Stimulated activated CD4-positive, alpha-beta T cell treated with anti-CD3 and anti-CD28 coated beads, Interleukin-2, amount 100 ng/mL, for 24 hours (primary cell): Measurements from ENCODE around the gene MPO.

Source experiments
- DNase-seq, 2 donors: peaks; one replicate each; pipeline ENCODE4 v3.0.0-alpha.2; 2020

MPO gene

DNA sequence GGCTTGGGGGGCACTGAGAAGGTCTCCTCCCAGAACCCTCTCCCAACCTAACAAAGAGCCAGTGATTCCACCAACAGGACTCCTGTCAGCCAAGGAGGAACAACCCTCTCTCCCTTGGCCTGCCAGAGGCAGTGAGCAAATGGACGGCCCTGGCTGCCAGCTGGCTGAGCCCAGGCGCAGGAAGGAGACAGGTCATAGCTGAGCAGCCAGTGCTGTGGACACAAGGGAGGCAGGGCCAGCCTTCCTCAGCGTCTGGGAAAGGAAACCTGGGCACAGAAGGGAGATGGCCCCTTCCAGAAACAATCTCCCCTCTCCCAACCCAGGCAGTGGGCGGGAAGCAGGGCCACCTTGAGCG, 2.1 kb downstream of the MPO start:
- DNase-seq = no peak

DNA sequence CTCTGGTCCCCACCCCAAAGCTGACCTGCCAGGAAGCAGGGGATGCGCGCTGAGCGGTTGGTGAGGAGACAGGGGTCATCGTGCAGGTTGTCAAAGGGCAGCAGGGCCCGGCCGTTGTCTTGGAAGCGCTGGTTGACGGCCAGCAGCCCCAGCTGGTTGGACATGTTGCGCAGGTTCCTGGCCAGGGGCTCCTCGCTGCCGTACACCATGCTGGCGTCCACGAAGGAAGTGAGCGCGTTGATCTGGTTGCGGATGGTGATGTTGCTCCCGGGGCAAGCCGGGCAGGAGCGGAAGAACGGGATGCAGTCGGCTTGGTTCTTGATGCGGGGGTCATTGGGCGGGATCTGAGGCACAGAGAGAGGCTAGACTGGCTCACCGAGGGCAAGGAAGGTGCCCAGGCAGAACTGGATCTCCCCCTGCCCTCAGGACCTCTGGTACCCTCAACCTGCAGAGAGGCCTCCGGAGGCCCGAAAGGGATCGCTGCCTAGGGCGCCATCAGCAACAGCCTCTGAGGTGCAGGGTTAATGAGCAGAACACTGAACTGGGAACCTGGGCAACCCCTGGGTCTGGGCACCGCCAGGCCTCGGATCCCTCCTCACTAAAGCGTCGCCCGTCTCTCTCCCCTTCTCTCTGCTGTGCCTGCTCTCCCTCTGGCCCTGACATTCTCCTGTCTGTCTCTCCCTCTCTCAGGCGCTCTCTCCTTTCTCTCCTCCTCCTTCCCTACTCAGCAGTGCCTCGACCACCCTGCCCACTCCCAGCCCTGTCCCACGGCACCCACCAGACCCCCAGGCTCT, 2.7 kb downstream of the MPO start:
- no peak for DNase-seq

DNA sequence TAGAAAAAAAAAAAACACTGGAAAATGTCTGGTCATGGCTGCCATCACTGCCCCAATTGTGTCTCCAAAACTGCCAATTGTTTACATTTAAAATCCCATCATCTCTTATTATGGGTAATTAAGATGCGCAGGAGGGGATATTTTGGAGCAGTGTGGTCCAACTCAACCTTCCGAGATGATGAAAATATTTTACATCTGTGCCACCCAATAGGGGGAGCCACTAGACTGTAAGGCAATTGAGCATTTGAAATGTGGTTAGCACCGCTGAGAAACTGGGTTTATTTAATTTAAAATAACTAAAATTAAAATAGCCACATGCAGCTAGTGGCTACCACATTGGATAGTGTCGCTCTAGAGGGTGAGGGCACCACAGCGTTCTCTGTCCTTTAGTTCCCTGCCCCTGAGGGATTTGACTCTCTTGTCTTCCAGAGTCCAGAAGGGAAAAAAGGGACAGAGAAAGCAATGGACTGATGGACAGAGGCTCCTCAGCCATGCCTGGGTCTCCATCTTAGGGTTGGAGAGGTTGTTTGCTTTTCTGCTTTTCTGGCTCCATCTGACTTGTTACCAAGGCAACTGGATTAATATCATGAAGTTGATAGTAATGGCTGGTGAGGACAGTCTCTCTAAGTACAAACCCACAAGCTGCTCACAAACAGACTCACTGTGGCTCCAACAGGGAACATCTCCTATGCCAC, 3.5 kb downstream of the MPO start:
- DNase-seq = no peak

DNA sequence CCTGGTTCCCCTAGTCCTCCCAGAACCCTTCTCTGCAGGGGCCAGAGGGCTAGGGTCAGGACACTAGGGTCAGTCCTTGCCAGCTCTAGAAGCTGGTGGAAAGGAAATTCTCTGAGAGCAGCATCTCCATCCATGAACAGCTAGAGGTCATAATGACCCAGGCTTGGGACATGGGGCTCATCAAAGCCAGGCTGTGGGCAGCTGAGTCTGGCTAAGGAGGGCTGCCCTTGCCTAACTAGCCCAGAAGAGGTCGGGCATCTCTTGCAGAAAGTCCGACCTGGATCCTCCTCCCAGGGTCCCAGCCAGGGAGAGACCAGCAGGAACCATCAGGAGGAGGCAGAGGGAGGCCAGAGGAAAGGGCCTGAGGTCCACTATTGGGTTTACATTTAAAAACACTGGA, 4.3 kb downstream of the MPO start:
- no peak for DNase-seq

DNA sequence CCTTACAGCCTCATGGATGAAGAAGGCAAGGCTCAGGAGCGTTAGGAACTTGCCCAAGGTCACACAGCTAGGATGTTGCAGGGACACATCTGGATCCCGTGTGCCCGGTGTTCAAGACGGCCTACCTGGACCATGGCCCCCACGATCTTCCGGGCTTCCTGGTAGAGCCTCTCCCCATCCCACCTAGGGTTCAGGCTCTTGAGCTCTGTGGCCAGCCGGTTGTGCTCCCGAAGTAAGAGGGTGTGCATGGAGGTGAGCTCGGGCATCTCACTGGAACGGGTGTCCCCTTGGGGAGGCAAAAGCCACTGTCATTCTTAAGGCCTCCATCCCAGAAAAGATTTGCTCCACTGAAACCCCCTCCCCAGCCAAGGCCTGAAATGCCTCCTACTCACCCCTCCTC, 5.3 kb downstream of the MPO start:
- no peak for DNase-seq

DNA sequence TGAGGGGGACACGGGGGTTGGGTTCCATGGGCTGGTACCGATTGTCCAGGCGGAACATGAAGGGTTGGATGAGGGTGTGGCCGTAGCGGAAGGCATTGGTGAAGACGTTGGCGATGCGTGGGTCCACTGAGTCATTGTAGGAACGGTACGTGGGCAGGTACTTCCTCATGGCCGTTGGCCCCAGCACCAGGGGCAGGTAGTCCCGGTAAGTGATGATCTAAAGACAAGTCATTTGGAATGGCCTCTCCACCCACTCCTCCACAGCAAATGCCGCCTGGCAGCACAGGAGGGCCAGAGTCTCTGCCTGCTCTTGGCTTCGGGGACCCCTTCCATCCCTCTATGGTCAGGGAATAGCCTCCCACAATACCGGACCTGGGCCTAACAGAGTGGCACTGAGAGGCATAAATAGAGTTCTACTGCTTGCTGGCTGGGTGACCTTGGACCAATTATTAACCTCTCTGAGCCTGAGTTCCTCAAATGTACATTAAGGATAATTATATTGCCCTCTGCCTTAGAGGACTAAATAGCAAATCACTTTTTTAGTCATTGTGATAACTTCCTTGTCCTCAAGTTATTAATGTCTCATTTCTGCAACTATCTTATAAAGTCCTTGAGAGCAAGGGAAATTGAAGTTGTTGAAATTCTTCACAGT, 7.2 kb downstream of the MPO start:
- DNase-seq = no peak

DNA sequence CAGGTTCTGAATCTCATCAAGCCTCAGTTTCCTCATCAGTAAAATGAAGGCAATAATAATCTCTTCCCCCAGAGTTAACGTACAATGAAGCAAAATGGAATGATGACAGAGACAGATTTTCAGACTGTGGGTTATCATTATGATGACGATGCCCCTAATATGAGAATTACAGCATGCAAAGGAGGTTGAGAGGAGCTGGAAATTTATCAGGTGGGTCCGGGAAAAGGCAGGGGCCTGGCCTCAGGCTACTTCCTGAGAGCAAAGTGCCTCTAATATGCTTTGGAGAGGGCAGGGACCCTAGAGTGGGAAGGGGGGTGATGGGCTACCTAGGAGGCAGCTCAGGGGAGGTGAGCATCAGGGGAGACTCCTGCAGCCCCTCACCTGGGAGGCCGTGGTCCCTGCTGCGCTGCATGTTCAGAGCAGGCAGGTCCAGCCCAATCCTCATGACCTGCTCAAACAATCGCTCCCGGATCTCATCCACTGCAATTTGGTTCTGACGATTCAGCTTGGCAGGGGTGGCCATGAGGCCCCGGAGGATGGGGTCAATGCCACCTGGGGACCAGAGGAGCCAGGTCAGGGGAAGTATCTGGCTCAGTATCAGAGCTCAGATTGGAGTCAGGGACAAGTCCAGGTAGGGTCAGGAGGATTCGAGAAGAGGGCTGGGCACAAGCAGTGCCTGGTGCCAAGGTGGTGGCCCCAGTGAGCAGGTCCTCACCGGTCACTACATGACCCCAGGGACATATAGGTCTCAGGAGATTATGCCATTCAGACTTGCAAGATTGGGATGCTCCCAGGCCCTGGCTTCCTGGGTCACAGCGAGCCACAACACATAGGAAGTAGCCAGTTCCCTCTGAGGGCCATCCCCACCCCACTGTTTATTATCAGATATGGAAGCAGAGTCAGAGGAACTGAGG, 8.1 kb downstream of the MPO start:
- no peak for DNase-seq

DNA sequence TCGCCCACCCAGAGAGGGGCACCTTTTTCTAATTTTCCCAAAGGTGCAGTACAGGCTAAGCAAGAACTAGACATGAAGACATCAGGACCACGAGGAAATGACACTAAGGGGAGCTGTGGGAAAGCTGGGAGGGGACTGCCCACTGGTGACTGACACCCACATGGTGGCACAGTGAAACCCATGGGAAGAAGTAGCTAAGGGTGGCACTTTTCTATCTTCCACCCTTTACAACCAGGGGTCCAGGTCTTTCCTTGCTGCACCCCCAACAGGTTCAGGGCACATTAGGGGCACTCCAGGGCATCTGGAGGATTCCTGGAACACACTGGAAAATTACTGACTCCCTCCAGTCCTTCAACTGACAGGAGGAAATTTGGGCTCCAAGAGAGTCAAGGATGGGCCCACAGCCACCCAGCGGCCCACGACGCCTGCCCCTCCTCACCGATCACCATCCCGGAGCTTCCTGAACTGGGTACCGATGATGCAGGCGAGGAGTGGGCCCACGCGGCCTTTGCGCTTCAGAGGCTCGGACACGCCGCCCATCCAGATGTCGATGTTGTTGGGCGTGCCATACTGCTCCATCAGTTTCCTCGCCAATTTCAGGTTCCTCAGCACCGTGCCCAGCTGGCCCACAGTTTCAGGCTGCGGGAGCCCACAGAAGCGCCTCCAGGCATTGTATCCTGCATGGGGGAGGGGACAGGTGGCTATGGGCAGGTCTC, 9.4 kb downstream of the MPO start:
- no peak for DNase-seq

DNA sequence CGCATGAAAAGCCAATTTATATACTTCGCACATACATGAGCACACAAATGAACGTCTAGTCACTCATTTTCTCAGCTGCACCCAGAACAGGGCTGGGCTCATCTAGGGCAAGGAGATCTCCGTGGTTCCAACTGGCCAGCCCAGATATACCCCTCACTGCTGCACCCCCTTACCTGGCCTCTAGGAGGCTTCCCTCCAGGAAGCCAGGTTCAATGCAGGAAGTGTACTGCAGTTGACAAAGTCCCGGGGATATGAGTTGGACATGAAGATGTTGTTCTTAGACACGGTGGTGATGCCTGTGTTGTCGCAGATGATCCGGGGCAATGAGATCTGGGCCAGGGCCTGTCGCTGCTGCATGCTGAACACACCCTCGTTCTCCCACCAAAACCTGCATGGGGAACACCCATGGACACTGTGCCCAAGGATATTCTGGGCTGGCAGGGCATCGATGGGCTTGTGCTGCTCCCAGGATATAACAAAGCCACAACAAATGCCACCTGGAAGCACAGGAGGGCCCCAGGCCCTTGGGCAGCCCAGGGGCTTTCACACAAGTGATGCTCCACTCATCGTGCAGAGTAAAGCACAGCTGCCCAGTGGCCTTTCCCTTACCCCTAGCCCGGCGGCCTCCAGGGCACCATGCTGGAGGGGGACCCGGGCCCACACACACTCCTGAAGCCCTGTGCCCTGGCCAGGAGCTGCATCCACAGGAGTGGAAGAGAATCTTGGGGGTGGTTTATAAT, 10.1 kb downstream of the MPO start:
- no peak for DNase-seq

DNA sequence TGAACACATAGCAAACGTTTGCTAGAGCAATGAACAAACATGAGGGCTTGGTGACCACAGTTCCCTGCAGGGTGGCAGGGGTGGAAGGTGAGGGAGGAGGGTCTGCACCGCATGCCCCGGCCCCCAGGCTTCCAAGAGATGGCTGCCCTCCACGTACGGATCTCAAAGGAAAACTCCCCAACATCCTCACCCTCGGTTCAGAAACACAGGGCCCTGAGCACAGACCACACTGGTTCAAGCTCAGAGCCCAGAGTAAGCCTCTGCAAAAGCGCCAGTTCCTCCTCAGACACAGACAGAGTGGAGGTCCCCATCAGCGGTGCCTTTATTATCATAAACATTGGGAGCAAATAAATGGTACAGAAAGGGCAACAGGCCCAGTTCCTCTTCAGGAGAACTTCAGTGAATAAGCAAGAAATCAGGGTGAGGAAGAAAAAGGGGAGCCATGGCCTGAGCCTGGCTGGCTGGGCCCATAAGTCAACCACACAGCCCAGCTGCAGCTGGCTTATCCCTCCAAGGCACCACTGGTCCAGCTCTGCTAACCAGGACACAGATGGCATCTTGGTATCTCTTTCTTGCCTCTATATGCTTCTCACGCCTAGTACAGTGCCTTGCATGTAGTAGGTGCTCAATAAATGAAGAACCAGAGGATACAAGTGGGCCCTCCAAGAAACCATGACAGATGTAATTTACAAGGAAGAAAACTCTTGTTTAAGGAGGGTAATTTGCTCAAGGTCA, 11.0 kb downstream of the MPO start:
- DNase-seq = no peak

DNA sequence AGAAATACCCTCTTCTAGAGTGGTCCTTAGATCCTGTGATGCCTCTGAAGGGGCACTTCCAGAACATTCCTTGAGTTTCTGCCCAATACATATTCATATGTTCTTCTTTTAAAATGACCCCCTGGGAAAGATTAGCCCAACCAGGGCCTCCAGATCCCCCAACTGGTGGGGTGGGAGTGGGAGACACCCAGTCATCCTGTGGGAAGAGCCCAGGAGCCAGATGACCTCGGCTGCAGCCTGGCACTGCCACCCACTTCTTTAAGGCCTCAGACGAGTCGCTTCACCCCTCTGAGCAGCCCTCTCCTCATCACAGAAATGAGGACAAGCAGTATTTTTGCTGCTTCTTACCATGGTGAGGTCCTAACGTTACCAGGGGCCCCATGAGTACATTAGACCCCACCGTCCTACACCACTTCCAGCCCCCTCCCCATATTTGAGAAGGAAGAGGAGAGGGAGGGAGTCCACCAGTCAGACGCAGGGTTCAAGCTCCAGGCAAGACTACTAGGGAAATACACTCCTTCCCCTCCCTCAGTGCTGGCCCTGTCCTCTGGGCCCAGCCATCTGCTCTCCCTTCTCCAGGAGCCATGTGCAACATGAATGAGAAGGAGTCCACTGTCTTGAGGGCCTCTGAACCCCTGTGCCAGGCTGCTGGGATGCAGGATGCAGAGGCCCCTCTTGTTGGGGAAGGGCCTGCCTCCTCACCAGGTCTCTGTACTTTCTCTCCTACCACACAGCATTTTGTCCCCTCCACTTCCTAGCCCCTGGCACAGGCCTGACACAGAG, 11.8 kb downstream of the MPO start:
- no peak for DNase-seq

DNA sequence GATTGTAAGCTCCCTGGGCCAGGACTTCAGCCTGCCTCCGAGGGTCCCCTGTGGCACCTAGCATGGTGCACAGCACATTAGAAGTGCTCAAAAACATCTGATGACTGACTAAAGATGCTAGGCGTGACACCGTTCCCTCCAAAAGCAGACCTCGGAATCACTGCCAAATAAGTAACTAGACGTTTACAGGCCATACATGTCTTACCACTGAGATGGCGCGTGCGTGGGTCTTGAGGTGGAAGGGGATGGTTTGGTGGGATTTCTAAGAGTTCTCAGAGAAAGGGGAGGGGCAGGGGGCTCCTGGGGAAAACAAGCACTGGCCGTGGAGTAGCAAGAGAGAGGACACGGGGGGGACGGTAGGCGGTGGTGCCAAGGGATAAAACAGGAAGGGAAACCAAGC, 12.4 kb downstream of the MPO start:
- DNase-seq = no peak

DNA sequence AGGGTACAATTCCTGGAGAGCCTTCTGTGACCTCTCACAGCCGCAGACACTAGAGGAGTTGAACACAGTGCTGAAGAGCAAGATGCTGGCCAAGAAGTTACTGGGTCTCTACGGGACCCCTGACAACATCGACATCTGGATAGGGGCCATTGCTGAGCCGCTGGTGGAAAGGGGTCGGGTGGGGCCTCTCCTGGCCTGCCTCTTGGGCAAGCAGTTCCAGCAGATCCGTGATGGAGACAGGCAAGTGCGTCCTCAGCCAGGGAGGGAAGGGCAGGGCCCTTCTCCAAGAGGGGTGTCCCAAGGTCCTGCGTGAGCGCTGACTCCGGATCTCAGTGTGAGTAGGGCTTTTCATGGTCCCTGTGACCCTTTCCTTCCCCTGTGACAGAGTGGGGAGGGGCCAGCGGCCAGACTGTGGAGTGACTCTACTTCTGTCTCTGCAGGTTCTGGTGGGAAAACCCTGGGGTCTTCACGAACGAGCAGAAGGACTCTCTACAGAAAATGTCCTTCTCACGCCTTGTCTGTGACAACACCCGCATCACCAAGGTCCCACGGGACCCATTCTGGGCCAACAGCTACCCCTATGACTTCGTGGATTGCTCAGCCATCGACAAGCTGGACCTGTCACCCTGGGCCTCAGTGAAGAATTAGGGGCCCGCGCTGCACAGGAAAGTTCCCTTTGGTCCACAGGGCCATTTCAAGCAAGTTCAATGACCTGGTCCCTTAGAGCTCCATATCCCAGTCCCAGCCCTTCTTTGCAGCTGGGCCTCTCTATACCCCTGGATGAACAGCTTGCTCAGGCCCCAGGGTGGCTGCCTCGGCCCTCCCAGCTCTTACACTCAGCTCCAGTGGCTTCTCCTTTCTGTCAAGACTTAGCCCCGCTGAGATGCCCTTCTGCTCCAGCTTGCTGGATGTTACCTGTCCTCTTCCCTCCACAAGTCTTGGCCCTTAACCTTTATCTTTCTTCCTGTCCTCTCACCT, 13.1 kb downstream of the MPO start:
- DNase-seq = no peak

DNA sequence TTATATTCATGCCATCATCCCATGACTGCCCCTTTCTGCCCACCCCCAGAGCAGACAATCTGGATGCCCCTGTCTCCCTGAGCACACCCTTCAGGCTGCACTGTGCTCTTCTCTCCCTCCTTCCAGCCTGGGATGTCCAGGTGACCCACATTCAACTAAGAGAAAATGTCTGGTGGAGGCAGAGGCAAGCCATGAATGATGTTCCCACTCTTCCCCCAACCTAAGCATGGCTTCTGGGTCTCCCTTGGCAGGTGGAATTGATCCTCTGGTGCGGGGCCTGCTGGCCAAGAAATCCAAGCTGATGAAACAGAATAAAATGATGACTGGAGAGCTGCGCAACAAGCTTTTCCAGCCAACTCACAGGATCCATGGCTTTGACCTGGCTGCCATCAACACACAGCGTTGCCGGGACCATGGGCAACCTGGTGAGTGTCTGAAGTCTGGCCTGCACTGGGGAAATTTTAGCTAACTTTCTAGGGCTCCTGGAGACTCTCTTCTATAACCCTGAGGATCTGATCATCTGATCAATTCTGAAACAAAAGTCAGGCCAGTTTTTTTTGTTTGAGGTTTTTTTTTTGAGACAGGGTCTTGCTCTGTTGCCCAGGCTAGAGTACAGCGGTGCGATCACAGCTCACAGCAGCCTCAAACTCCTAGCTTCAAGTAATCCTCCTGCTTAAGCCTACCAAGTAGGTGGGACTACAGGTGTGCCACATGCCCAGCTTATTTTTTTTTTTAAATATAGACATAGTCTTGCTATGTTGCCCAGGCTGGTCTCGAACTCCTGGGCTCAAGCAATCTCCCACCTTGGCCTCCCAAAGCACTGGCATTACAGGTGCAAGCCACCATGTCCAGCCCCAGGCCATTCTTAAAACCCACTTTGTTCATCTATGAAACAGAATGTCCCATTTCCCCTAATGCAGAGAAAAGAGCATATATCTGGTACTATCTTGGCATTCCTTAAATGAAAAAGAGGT, 14.5 kb downstream of the MPO start:
- no peak for DNase-seq

DNA sequence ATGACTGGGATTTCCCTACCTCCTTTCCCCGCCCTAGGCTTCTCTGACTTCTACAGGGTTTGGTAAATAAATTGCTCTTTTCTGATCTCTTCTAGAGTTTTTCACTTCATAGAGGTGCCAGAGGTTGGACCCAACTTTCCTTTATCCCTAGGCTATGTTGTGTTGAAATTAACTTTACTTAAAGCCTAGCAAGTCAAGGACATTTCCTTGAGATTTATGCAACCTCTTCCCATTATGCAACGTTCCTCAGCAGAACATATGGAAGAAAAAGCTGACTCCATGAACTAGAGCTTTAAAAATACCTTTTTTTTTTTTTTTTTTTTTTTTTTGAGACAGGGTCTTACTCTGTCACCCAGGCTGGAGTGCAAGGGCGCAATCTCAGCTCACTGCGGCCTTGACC, 15.5 kb downstream of the MPO start:
- no peak for DNase-seq

DNA sequence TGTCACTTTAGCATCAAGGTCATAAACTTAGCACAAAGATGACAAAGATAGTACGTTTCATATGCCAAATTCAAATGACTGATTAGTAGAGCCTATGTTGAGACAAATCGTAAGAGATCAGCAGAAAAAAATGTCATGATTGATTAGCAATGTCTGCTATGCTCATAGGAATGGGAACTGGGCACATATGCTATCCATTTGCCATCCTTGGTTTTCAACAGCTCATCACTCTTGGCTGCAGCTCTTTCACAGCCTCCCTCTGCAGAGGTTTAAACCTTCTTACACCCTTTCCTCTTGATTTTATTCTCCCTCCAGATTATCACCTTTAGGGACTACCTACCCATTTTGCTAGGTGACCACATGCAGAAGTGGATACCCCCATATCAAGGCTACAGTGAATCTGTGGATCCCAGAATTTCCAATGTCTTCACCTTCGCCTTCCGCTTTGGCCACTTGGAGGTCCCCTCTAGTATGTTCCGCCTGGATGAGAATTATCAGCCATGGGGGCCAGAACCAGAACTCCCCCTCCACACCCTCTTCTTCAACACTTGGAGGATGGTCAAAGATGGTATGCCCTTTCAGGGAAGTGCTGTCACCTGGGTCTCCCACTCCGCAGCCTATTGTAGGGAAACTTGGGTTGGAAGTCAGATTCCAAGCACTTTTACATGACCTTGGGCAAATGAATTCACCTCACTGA, 16.2 kb downstream of the MPO start:
- no peak for DNase-seq

DNA sequence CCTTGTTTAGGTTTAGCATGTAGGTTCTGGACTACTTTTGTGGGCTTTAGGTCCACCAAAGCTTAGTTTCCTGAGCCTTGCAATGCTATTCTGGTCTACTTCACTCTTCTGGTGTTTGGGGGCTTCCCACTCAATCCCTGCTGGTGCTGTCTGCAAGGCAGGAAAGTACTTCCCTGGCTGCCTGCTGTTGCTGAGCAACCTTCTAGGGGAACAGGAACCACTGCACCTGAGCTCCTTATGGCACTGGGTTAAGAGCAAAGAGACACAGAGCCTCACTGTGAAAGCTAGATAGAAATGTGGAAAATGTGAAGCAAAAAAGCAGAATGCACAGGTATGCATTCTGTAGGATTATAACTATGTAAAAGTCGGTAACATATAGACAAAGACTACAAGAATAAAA, 17.0 kb downstream of the MPO start:
- no peak for DNase-seq
